ENCODE measurements around the gene PRKAG2.

PRKAG2 gene

DNA sequence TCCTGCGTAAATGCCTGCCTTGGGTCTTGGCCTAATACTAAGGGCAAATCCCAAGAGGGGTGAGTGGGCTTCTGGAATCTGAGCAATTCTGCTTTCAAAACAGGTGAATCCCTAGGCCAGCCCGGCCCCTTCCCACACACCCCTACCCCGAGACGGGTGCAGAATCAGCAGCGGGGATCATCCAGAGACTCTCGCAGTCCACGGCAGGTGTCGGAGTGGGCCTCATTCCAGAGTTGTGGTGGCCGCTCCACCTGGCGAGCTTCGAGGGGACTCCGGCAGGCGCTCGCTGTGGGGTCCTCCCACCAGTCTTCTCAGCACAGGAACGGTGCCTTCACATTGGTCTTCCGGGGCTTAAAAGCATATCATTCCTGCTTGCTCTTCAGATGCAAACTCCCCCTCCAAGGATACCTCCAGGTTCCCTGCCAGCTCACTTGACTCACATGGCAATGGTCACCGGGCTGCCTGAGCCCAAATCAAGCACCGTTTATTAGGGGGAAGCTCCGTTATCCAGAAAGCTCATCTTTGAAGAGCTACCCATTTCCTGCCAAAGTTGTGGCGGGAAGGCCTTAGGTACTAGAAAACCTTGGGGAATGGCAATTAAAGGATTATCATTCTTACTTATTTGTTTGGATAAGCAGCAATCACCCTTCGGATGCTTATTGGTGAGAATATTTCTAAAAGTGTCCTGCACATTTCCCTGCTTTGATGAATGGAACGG is 67.6 kb downstream of the PRKAG2 start:
- no peak for FAIRE-seq

DNA sequence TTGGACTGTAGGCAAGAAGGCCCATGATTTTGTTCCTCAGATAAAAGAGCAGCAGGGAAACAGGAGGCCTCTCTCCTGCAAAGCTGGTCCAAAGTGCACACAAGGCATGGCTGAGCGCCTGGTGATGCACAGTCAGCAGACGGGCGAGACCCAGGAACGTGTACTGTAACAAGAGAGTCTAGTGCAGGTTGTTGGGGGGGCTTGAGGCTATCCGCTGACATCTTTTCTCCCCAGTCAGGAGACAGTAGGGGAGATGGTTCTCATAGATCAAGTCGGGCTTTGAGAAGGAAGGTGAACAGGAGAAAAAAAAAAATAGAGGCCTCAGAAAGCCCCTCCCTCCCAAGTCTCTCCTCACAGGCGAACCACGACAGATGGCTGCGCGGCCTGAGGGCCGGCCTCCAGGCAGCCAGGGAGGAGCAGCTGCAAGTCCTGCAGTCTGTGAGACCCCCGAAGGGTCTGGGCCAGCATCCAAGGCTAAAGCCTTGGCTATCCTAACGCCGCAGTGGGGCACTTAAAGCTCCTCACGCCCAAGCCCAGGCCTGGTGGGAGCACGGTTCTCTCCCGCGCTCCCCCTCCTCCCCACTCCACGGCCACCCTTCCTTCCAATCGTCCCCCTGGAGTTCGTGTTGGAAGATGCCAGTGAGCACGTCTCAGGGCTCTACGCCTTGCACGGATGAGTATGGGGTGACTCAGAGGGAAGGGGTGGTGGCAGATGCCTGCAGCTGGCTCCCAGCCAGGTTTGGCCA is 68.3 kb downstream of the PRKAG2 start:
- DNase-seq (ENCODE audit: insufficient read length, low spot score) (no peak), FAIRE-seq (no peak)
- no peak for TF ChIP-seq POLR2A (IDR thresholded peaks at IDR 0.05; ENCODE audit: low read depth, low read length)
- TF ChIP-seq POLR2AphosphoS5 (IDR thresholded peaks at IDR 0.05; ENCODE audit: low read depth, low read length), result no peak
- no peak for TF ChIP-seq TAF1 (IDR thresholded peaks at IDR 0.05; ENCODE audit: low read depth, low read length)
- no peak for TF ChIP-seq POU2F2 (IDR thresholded peaks at IDR 0.05; ENCODE audit: low read depth, low read length)
- TF ChIP-seq PAX5 (IDR thresholded peaks at IDR 0.05; ENCODE audit: insufficient read depth, low read length, severe bottlenecking), result no peak
- TF ChIP-seq SPI1 (IDR thresholded peaks at IDR 0.05; ENCODE audit: low read depth, low read length), result no peak

More for the DNA sequence above, 67.6 kb downstream of the PRKAG2 start:
- TF ChIP-seq SPI1 (IDR thresholded peaks at IDR 0.05; ENCODE audit: low read depth, low read length), result no peak
- no peak for TF ChIP-seq PAX5 (IDR thresholded peaks at IDR 0.05; ENCODE audit: insufficient read depth, low read length, severe bottlenecking)
- no peak for TF ChIP-seq POU2F2 (IDR thresholded peaks at IDR 0.05; ENCODE audit: low read depth, low read length)
- DNase-seq (ENCODE audit: insufficient read length, low spot score), result no peak

DNA sequence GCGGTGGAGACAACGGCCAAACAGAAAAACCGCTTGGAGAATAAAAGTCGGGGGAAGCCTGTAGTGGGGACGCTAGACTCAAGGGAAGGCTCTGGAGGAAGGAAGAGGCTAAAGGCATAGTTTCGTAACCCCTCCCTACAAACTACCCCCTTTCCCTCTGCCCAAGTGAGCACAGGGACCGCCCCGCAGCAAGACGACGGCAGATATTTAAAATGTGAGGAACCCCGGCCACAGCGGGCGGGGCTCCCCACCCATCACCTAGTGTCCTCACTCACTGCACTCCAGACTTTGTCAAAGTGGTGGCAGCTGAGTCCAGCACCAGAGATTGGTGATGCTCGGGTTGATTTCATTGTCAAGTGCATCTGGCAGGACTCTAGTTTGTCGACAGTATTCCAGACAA is 69.1 kb downstream of the PRKAG2 start:
- FAIRE-seq (no peak), DNase-seq (ENCODE audit: insufficient read length, low spot score) (no peak)
- TF ChIP-seq SPI1 (IDR thresholded peaks at IDR 0.05; ENCODE audit: low read depth, low read length) (no peak), PAX5 (IDR thresholded peaks at IDR 0.05; ENCODE audit: insufficient read depth, low read length, severe bottlenecking) (no peak), POLR2AphosphoS5 (IDR thresholded peaks at IDR 0.05; ENCODE audit: low read depth, low read length) (no peak), POLR2A (IDR thresholded peaks at IDR 0.05; ENCODE audit: low read depth, low read length) (no peak), TAF1 (IDR thresholded peaks at IDR 0.05; ENCODE audit: low read depth, low read length) (no peak), POU2F2 (IDR thresholded peaks at IDR 0.05; ENCODE audit: low read depth, low read length) (no peak)

DNA sequence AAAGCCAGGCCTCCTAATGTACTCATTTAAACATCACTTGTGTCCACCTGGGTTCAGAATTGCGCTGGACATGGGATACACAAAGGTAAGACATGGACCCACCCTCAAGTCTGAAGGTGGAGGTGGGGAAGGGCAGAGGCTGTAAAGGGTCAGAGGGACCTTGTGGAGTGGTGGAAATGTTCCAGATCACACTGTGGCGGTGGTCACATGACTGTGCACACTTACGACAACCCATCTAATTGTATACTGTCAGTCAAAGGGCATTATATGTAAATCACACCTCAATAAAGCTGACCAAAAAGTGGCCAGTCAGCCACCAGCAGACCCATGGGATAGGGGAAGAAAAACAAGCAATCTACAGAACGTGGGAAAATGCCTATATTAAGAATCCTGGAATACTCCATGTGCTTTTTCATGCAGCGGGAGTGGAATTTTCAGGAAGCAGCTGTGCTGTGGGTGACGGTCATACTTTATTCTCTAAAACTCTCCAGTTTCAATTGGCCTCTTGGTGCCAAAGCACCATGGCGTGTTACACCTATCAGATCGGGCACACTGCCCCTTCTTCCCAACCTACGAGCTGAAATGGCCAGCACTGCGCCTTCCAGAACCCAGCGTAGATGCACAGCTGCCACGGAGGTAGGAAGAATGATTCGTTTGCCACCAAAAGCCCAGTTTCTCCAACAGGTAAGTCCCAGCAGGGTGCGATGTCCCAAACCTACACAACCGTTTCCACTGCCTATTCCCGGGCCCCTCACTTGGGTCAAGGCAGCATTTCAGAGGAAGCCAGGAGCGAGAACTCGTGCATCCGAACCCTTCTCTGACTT is 69.8 kb downstream of the PRKAG2 start:
- FAIRE-seq, result no peak
- TF ChIP-seq TAF1 (IDR thresholded peaks at IDR 0.05; ENCODE audit: low read depth, low read length), result no peak
- TF ChIP-seq POLR2A (IDR thresholded peaks at IDR 0.05; ENCODE audit: low read depth, low read length), result no peak
- TF ChIP-seq SPI1 (IDR thresholded peaks at IDR 0.05; ENCODE audit: low read depth, low read length), result no peak
- no peak for TF ChIP-seq POU2F2 (IDR thresholded peaks at IDR 0.05; ENCODE audit: low read depth, low read length)
- no peak for TF ChIP-seq PAX5 (IDR thresholded peaks at IDR 0.05; ENCODE audit: insufficient read depth, low read length, severe bottlenecking)
- no peak for TF ChIP-seq POLR2AphosphoS5 (IDR thresholded peaks at IDR 0.05; ENCODE audit: low read depth, low read length)
- DNase-seq (ENCODE audit: insufficient read length, low spot score), result no peak

DNA sequence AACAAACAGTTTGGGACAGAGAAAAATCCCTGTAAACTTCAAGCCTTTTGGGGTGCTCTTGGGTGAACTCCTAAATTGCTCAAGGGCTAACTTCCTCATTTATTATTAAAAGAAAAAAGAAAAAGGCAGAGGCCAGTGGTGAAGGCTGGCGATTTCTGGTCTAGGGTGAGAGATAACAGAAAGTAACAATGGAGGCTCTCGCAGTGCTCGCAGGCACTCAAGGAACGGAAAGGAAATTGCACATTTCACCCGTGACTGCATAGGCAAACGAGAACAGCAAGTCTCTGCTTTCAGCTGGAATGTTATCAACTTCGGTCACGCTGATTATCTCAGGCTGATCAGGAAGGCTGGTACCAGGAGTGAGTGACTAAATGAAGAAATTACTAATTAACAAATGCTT is 70.7 kb downstream of the PRKAG2 start:
- TF ChIP-seq POU2F2 (IDR thresholded peaks at IDR 0.05; ENCODE audit: low read depth, low read length) (no peak), POLR2A (IDR thresholded peaks at IDR 0.05; ENCODE audit: low read depth, low read length) (no peak), POLR2AphosphoS5 (IDR thresholded peaks at IDR 0.05; ENCODE audit: low read depth, low read length) (no peak), TAF1 (IDR thresholded peaks at IDR 0.05; ENCODE audit: low read depth, low read length) (no peak), SPI1 (IDR thresholded peaks at IDR 0.05; ENCODE audit: low read depth, low read length) (no peak), PAX5 (IDR thresholded peaks at IDR 0.05; ENCODE audit: insufficient read depth, low read length, severe bottlenecking) (no peak)
- no peak for FAIRE-seq
- no peak for DNase-seq (ENCODE audit: insufficient read length, low spot score)

DNA sequence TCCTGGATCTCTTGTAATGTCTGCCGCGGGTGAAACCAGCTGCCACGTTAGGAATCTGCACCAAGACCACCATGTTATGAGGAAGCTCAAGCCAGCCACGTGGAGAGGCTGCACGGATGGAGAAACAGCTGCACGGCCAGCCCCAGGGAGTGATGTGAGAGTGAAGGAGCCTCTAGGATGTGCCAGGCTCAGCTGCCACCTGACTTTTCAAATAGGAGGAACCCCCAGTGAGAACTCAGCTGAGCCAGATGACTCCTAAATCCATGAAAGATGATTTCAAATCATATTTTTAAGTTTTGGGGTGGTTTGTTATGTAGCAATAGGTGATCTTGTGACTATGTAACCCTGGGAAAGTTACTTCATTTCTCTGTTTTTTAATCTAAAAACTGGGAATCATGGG is 71.7 kb downstream of the PRKAG2 start:
- FAIRE-seq (no peak), DNase-seq (ENCODE audit: insufficient read length, low spot score) (no peak)
- TF ChIP-seq POLR2A (IDR thresholded peaks at IDR 0.05; ENCODE audit: low read depth, low read length) (no peak), POLR2AphosphoS5 (IDR thresholded peaks at IDR 0.05; ENCODE audit: low read depth, low read length) (no peak), PAX5 (IDR thresholded peaks at IDR 0.05; ENCODE audit: insufficient read depth, low read length, severe bottlenecking) (no peak), POU2F2 (IDR thresholded peaks at IDR 0.05; ENCODE audit: low read depth, low read length) (no peak), TAF1 (IDR thresholded peaks at IDR 0.05; ENCODE audit: low read depth, low read length) (no peak), SPI1 (IDR thresholded peaks at IDR 0.05; ENCODE audit: low read depth, low read length) (no peak)

DNA sequence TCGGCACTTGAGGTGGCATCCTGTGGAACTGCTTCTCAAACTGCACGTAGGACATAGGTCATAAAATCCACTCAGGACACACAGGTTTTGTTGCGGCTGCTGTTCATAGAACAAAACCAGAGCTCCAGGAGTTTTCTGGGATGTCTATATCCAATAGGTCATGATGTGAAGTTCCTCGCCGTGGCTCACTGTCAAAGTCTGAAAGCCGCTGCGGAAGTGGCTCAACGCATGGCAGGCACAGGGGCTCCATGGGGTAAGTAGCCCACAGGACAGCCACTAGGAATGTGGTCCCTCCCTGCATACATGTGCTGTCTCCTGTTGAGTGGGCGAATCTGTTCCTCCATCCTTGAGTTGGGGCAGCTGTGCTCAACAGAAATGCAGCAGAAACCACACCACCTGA is 72.2 kb downstream of the PRKAG2 start:
- FAIRE-seq (no peak), DNase-seq (ENCODE audit: insufficient read length, low spot score) (no peak)
- TF ChIP-seq POU2F2 (IDR thresholded peaks at IDR 0.05; ENCODE audit: low read depth, low read length) (no peak), POLR2AphosphoS5 (IDR thresholded peaks at IDR 0.05; ENCODE audit: low read depth, low read length) (no peak), POLR2A (IDR thresholded peaks at IDR 0.05; ENCODE audit: low read depth, low read length) (no peak), TAF1 (IDR thresholded peaks at IDR 0.05; ENCODE audit: low read depth, low read length) (no peak), SPI1 (IDR thresholded peaks at IDR 0.05; ENCODE audit: low read depth, low read length) (no peak)

DNA sequence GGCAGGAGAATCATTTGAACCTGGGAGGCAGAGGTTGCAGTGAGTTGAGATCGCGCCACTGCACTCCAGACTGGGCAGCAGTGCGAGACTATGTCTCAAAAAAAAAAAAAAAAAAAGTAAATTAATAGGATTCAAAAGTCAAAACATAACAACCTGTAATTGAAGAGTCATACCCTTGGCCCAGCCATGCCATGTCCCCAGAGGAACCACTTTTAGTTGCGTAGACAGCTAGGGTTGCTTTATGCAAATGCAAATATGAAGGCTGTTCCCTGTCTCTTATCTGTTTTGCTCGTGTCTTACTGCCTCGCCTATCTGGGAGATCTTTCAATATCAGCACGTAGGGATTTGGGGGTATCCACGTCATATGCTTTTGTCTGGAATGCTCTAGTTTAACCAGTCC is 73.1 kb downstream of the PRKAG2 start:
- FAIRE-seq, result no peak
- TF ChIP-seq TAF1 (IDR thresholded peaks at IDR 0.05; ENCODE audit: low read depth, low read length), result no peak
- no peak for TF ChIP-seq SPI1 (IDR thresholded peaks at IDR 0.05; ENCODE audit: low read depth, low read length)
- TF ChIP-seq POLR2A (IDR thresholded peaks at IDR 0.05; ENCODE audit: low read depth, low read length), result no peak
- no peak for TF ChIP-seq POU2F2 (IDR thresholded peaks at IDR 0.05; ENCODE audit: low read depth, low read length)
- no peak for TF ChIP-seq POLR2AphosphoS5 (IDR thresholded peaks at IDR 0.05; ENCODE audit: low read depth, low read length)
- no peak for TF ChIP-seq PAX5 (IDR thresholded peaks at IDR 0.05; ENCODE audit: insufficient read depth, low read length, severe bottlenecking)
- no peak for DNase-seq (ENCODE audit: insufficient read length, low spot score)

DNA sequence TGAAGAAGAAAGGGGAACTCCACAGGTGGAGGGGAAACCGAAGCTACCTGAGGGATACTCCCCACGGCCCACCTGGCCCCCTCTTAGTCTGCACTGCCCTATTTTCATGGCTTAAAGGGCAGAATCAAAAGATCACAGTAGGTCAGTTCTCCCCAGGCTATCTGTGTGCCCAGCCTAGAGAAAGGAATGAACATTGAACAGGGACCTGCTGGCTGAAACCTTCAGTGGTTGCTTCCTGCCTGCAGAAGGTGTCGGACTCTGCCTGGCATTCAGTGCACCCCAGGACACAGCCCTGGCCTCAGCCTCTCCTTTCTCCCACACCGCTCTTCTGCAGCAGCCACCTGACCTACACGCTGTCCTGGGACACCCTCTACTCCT is 74.5 kb downstream of the PRKAG2 start:
- no peak for FAIRE-seq
- TF ChIP-seq POLR2AphosphoS5 (IDR thresholded peaks at IDR 0.05; ENCODE audit: low read depth, low read length) (no peak), SPI1 (IDR thresholded peaks at IDR 0.05; ENCODE audit: low read depth, low read length) (no peak), TAF1 (IDR thresholded peaks at IDR 0.05; ENCODE audit: low read depth, low read length) (no peak), PAX5 (IDR thresholded peaks at IDR 0.05; ENCODE audit: insufficient read depth, low read length, severe bottlenecking) (no peak)
- DNase-seq (ENCODE audit: insufficient read length, low spot score), result no peak

Data from GM12891 (cell line).